Glutamatergic neuron (in vitro differentiated cells): ENCODE data around the gene ABCD1. TPM values are rescaled to one million over a fixed set of nuclear protein-coding genes. Genes with fewer than 3 reads are reported as not detected.

Experiments
- DNase-seq: peaks from one replicate; pipeline ENCODE4 v3.0.0; 2022
- H3K27ac Mint-ChIP-seq: one replicate; pipeline ENCODE4 v1.8.0; 2020; ENCODE audit warnings: mild to moderate bottlenecking, mixed read lengths, inconsistent platforms; ENCODE audit not compliant: unreplicated experiment
- H3K27me3 Mint-ChIP-seq: one replicate; pipeline ENCODE4 v1.8.0; 2020; ENCODE audit warnings: mild to moderate bottlenecking, moderate library complexity, mixed read lengths, inconsistent platforms; ENCODE audit not compliant: unreplicated experiment
- H3K36me3 Mint-ChIP-seq: one replicate; pipeline ENCODE4 v1.8.0; 2020; ENCODE audit warnings: mild to moderate bottlenecking, mixed read lengths, inconsistent platforms; ENCODE audit not compliant: unreplicated experiment
- H3K4me1 Mint-ChIP-seq: one replicate; pipeline ENCODE4 v1.8.0; 2020; ENCODE audit warnings: mild to moderate bottlenecking, low read depth, mixed read lengths, inconsistent platforms; ENCODE audit not compliant: unreplicated experiment
- H3K4me3 Mint-ChIP-seq: one replicate; pipeline ENCODE4 v1.8.0; 2020; ENCODE audit warnings: mild to moderate bottlenecking, mixed read lengths, inconsistent platforms; ENCODE audit not compliant: unreplicated experiment
- H3K9me3 Mint-ChIP-seq: one replicate; pipeline ENCODE4 v1.8.0; 2020; ENCODE audit warnings: mild to moderate bottlenecking, moderate library complexity, mixed read lengths, inconsistent platforms; ENCODE audit not compliant: unreplicated experiment
- CTCF ChIP-seq: fragments of 200-600 bp; sonication (generic); IDR thresholded peaks from one replicate; pipeline ENCODE4 v1.5.0; 2021; ENCODE audit not compliant: partially characterized antibody, unreplicated experiment
- total RNA-seq: library from RNA; stranded (reverse); fragmentation: NEBNext Ultra II Directional; extraction: Animal tissue kit (Norgen Biotek cat#: 25700); gene quantifications from one replicate; pipeline ENCODE4 v1.2.1, GENCODE V29; 2021; ENCODE audit not compliant: unreplicated experiment

Gene ABCD1
- total RNA-seq, 1 donor from 2014 or later = 13.5 TPM

GRCh38 chrX:153793291-153793690, 68.6 kb downstream of the ABCD1 start:
- Mint-ChIP-seq H3K27me3 (no peaks in the 10 kb centered on the region), H3K36me3 (no peaks in the 10 kb centered on the region), H3K9me3 (peaks cover 6% of the 10 kb centered on the region), H3K4me1 (peaks cover 5% of the 10 kb centered on the region), H3K4me3 (peak overlapping the region; percentile 90), H3K27ac (peak overlapping the region; percentile 83)
- DNase-seq = no peak
- TF ChIP-seq CTCF = no peak

Other genes starting within 250 kb of the ABCD1 start
- gene BGN, start 229.9 kb upstream of the ABCD1 start, total RNA-seq = 0.56 TPM
- gene ATP2B3, start 207.2 kb upstream of the ABCD1 start, total RNA-seq = 68.0 TPM
- 28.9 TPM for gene CCNQ, start 125.7 kb upstream of the ABCD1 start, total RNA-seq
- 0.61 TPM for gene DUSP9, start 77.7 kb upstream of the ABCD1 start, total RNA-seq
- gene PNCK, start 51.0 kb upstream of the ABCD1 start, total RNA-seq = 4.3 TPM
- 108 TPM for gene SLC6A8, start 36.9 kb upstream of the ABCD1 start, total RNA-seq
- 155 TPM for gene BCAP31, start 469 bp upstream of the ABCD1 start, total RNA-seq
- 5.8 TPM for gene PLXNB3, start 39.4 kb downstream of the ABCD1 start, total RNA-seq
- gene SRPK3, start 56.2 kb downstream of the ABCD1 start, total RNA-seq = not detected
- 56.7 TPM for gene IDH3G, start 69.5 kb downstream of the ABCD1 start, total RNA-seq
- gene SSR4, start 69.8 kb downstream of the ABCD1 start, total RNA-seq = 277 TPM
- gene PDZD4, start 105.7 kb downstream of the ABCD1 start, total RNA-seq = 41.8 TPM
- 925 TPM for gene L1CAM, start 161.3 kb downstream of the ABCD1 start, total RNA-seq
- gene AVPR2, start 179.8 kb downstream of the ABCD1 start, total RNA-seq = not detected
- gene ARHGAP4, start 201.4 kb downstream of the ABCD1 start, total RNA-seq = 33.5 TPM
- 129 TPM for gene NAA10, start 210.2 kb downstream of the ABCD1 start, total RNA-seq
- 16.1 TPM for gene RENBP, start 219.8 kb downstream of the ABCD1 start, total RNA-seq
- 84.0 TPM for gene HCFC1, start 247.0 kb downstream of the ABCD1 start, total RNA-seq
- gene TMEM187, start 247.9 kb downstream of the ABCD1 start, total RNA-seq = 6.7 TPM